VCaP (cell line): ENCODE results near the gene APPL2.

Experiments used
- H3K27ac ChIP-seq: fragments of 450-650 bp; 2 replicates; pipeline ENCODE4 v1.5.1; 2017
- CTCF ChIP-seq: fragments of 450-650 bp; conservative IDR thresholded peaks from 2 replicates; pipeline ENCODE4 v1.5.1; 2017; ENCODE audit warnings: mild to moderate bottlenecking, moderate library complexity

The APPL2 gene

GRCh38 chr12:105275997-105276733 lies 40.2 kb upstream of the APPL2 start:
- no peak overlapping the region for H3K27ac ChIP-seq
- no peak for TF ChIP-seq CTCF

- no peak overlapping the region for H3K27ac ChIP-seq
- no peak for TF ChIP-seq CTCF
These were observed 38.6 kb upstream of the APPL2 start for GRCh38 chr12:105274571-105274970.

GRCh38 chr12:105273601-105274000 lies 37.6 kb upstream of the APPL2 start:
- no peak for TF ChIP-seq CTCF
- no peak overlapping the region for H3K27ac ChIP-seq

GRCh38 chr12:105272814-105273416 lies 36.9 kb upstream of the APPL2 start:
- no peak overlapping the region for H3K27ac ChIP-seq
- no peak for TF ChIP-seq CTCF

- H3K27ac ChIP-seq, result no peak overlapping the region
- TF ChIP-seq CTCF, result no peak
These were observed 36.2 kb upstream of the APPL2 start for GRCh38 chr12:105272152-105272551.

GRCh38 chr12:105271364-105271763 lies 35.4 kb upstream of the APPL2 start:
- TF ChIP-seq CTCF, result no peak
- H3K27ac ChIP-seq, result no peak overlapping the region

GRCh38 chr12:105270671-105271255 lies 34.8 kb upstream of the APPL2 start:
- H3K27ac ChIP-seq, result no peak overlapping the region
- no peak for TF ChIP-seq CTCF
